A549 treated with Hydrocortisone at 1 μM for 4 hours (cell line): ENCODE data around the gene RBCK1. TPM values are rescaled to one million over a fixed set of nuclear protein-coding genes. Genes with fewer than 3 reads are reported as not detected.

Experiments
- total RNA-seq: library from RNA; stranded (reverse); fragments of 200-300 nt; extraction: Qiagen RNA extraction; gene quantifications from 5 replicates; pipeline ENCODE4 v1.2.3, GENCODE V29; 2022

Gene RBCK1
- 104 to 141 TPM (median 138 TPM) in 5 replicates for total RNA-seq

GRCh38 chr20:407953-408842 lies at the start of gene RBCK1:
RBCK1 (plus strand) TSS chr20:408299; CDS start chr20:408758, 459 bp downstream.

GRCh38 chr20:462199-462991 lies 54.3 kb downstream of the RBCK1 start, which contains the start of gene TBC1D20:
TBC1D20 (minus strand) TSS chr20:462533; CDS start chr20:462405, 128 bp downstream.

Other genes starting within 250 kb of the RBCK1 start
- gene DEFB128, start 218.6 kb upstream of the RBCK1 start, total RNA-seq: not detected in 5 replicates
- gene DEFB129, start 181.0 kb upstream of the RBCK1 start, total RNA-seq: not detected in 5 replicates
- gene DEFB132, start 150.6 kb upstream of the RBCK1 start, total RNA-seq: not detected in 5 replicates
- gene C20orf96, start 117.5 kb upstream of the RBCK1 start, total RNA-seq: 10.8 to 12.6 TPM (median 11.2 TPM) in 5 replicates
- 19.9 to 22.0 TPM (median 21.2 TPM) in 5 replicates for gene ZCCHC3, start 110.7 kb upstream of the RBCK1 start, total RNA-seq
- 20.3 to 26.2 TPM (median 23.6 TPM) in 5 replicates for gene SOX12, start 82.7 kb upstream of the RBCK1 start, total RNA-seq
- 58.3 to 63.1 TPM (median 60.3 TPM) in 5 replicates for gene NRSN2, start 61.2 kb upstream of the RBCK1 start, total RNA-seq
- gene TRIB3, start 27.5 kb upstream of the RBCK1 start, total RNA-seq: 51.3 to 61.5 TPM (median 58.9 TPM) in 5 replicates
- 32.6 to 35.7 TPM (median 34.4 TPM) in 5 replicates for gene TBC1D20, start 54.2 kb downstream of the RBCK1 start, total RNA-seq
- 124 to 171 TPM (median 148 TPM) in 5 replicates for gene CSNK2A1, start 135.5 kb downstream of the RBCK1 start, total RNA-seq
- gene TCF15, start 202.0 kb downstream of the RBCK1 start, total RNA-seq: not detected in 5 replicates
- 173 to 220 TPM (median 194 TPM) in 5 replicates for gene SRXN1, start 244.9 kb downstream of the RBCK1 start, total RNA-seq